HepG2 (cell line): ENCODE data around the gene CAPN11. TPM values are rescaled to one million over a fixed set of nuclear protein-coding genes. Genes with fewer than 3 reads are reported as not detected.

ENCODE experiments used
- BRD4 ChIP-seq: sonication (generic); formaldehyde crosslinking; IDR thresholded peaks from 2 replicates; pipeline ENCODE4 v1.4.0; 2020; ENCODE audit warnings: missing genetic modification reagents
- CBX2 ChIP-seq, 2 experiments: fragments of 200-600 bp in 1 of 2; sonication (generic); formaldehyde crosslinking in 1 of 2; IDR thresholded peaks; 2 replicates each; pipeline versions ENCODE4 v1.7.0 to v1.8.1; 2018 to 2022; ENCODE audit warnings: low read depth in 2 of 2, low read length in 1 of 2, mild to moderate bottlenecking in 1 of 2, missing genetic modification reagents in 1 of 2
- GATAD2A ChIP-seq: IDR thresholded peaks from 2 replicates; pipeline ENCODE4 v1.6.1; 2016
- IRF9 ChIP-seq: sonication (generic); formaldehyde crosslinking; IDR thresholded peaks from 2 replicates; pipeline ENCODE4 v1.8.0; 2022; ENCODE audit warnings: missing genetic modification reagents, mild to moderate bottlenecking, borderline replicate concordance
- THAP9 ChIP-seq: sonication (generic); formaldehyde crosslinking; IDR thresholded peaks from 2 replicates; pipeline ENCODE4; 2020; ENCODE audit warnings: missing genetic modification reagents, mild to moderate bottlenecking, borderline replicate concordance
- ZNF687 ChIP-seq: sonication (generic); formaldehyde crosslinking; IDR thresholded peaks from 2 replicates; pipeline ENCODE4 v1.5.1; 2020; ENCODE audit warnings: mild to moderate bottlenecking, missing genetic modification reagents, moderate library complexity
- polyA plus RNA-seq, 8 experiments: library from polyadenylated mRNA; depleted of rRNA in 3 of 8; stranded (reverse) in 7 of 8; unstranded in 1 of 8; fragments of >200 nt; fragmentation: Illumina TruSeq in 4 of 8; extraction: Trizol in 4 of 8; gene quantifications; 2 replicates each; pipeline versions ENCODE4 v1.2.1 to v1.2.3, GENCODE V29; 2011 to 2016; ENCODE audit warnings: low read depth in 4 of 8, missing spikeins in 1 of 8, mixed read lengths in 1 of 8; ENCODE audit not compliant: insufficient read depth in 1 of 8
- total RNA-seq, 5 experiments: library from RNA; depleted of rRNA; stranded (reverse); fragments of >200 nt; fragmentation: Illumina TruSeq; extraction: Trizol; gene quantifications; 2 replicates each; pipeline ENCODE4 v1.2.3, GENCODE V29; 2016; ENCODE audit warnings: low read depth in 1 of 5

The CAPN11 gene
- total and polyA plus RNA-seq, 2 of the 13 experiments (the other 11 are each of a cell fraction or from before 2014, with no cell fraction given) = 0.07 to 0.11 TPM

GRCh38 chr6:44217332-44218143 lies 58.9 kb downstream of the CAPN11 start (continued):
- TF ChIP-seq THAP9 = 0 out of 2 replicates have a peak, but pooled peaks have one; percentile 40
- no peak for TF ChIP-seq CBX2 (IDR thresholded peaks at IDR 0.05; ENCODE audit: low read depth, low read length)
- peak; percentile 64; the same call in 1 of the 2 replicates for TF ChIP-seq CBX2 (CRISPR knock-in tag; IDR thresholded peaks at IDR 0.05; ENCODE audit: low read depth)
- TF ChIP-seq IRF9 (CRISPR knock-in tag) = 0 out of 2 replicates have a peak, but pooled peaks have one; percentile 45
- TF ChIP-seq ZNF687 (CRISPR knock-in tag) = peak; percentile 97
- peak; percentile 44; the same call in 1 of the 2 replicates for TF ChIP-seq GATAD2A (CRISPR knock-in tag)
- no peak for TF ChIP-seq BRD4
- TF ChIP-seq, all 625 proteins: peak for 95
